IPS-18a (cell line): Measurements from ENCODE around the gene KCNQ1.

Experiments used
- H3K27ac ChIP-seq: one replicate; pipeline ENCODE4 v1.5.1; 2013; ENCODE audit warnings: low read length
- H3K27me3 ChIP-seq: one replicate; pipeline ENCODE4 v1.6.1; 2013; ENCODE audit warnings: mild to moderate bottlenecking, low read length; ENCODE audit not compliant: control insufficient read depth, insufficient read depth
- H3K36me3 ChIP-seq: one replicate; pipeline ENCODE4 v1.6.1; 2013; ENCODE audit warnings: low read depth, low read length; ENCODE audit not compliant: control insufficient read depth
- H3K4me1 ChIP-seq: one replicate; pipeline ENCODE4 v1.6.1; 2013; ENCODE audit warnings: low read depth, low read length; ENCODE audit not compliant: control insufficient read depth
- H3K4me3 ChIP-seq: one replicate; pipeline ENCODE4 v1.5.1; 2013; ENCODE audit warnings: low read length
- H3K9ac ChIP-seq: one replicate; pipeline ENCODE4 v1.6.1; 2013; ENCODE audit warnings: mild to moderate bottlenecking, low read length, moderate library complexity
- H3K9me3 ChIP-seq: one replicate; pipeline ENCODE4 v1.6.1; 2013; ENCODE audit warnings: low read depth, low read length; ENCODE audit not compliant: control insufficient read depth

KCNQ1 gene

GRCh38 chr11:2800655-2801531 is 356.1 kb downstream of the KCNQ1 start:
- Histone ChIP-seq H3K4me3 (no peak overlapping the region), H3K9ac (no peak overlapping the region), H3K27ac (no peak overlapping the region), H3K36me3 (no peaks in the 10 kb centered on the region), H3K4me1 (no peaks in the 10 kb centered on the region), H3K9me3 (no peaks in the 10 kb centered on the region), H3K27me3 (peaks cover 9% of the 10 kb centered on the region)

GRCh38 chr11:2801711-2802388 is 357.0 kb downstream of the KCNQ1 start:
- Histone ChIP-seq H3K9me3 (no peaks in the 10 kb centered on the region), H3K27me3 (peaks cover 15% of the 10 kb centered on the region), H3K4me3 (no peak overlapping the region), H3K4me1 (no peaks in the 10 kb centered on the region), H3K27ac (no peak overlapping the region), H3K36me3 (no peaks in the 10 kb centered on the region), H3K9ac (no peak overlapping the region)

- Histone ChIP-seq H3K9ac (no peak overlapping the region), H3K4me1 (no peaks in the 10 kb centered on the region), H3K4me3 (no peak overlapping the region), H3K36me3 (no peaks in the 10 kb centered on the region), H3K27ac (no peak overlapping the region), H3K9me3 (no peaks in the 10 kb centered on the region), H3K27me3 (peaks cover 15% of the 10 kb centered on the region)
Measured at GRCh38 chr11:2802389-2803185, 357.8 kb downstream of the KCNQ1 start.

GRCh38 chr11:2803186-2804091 is 358.6 kb downstream of the KCNQ1 start:
- H3K9ac ChIP-seq = no peak overlapping the region
- H3K4me1 ChIP-seq = no peaks in the 10 kb centered on the region
- H3K4me3 ChIP-seq = no peak overlapping the region
- peaks cover 18% of the 10 kb centered on the region for H3K27me3 ChIP-seq
- H3K27ac ChIP-seq = no peak overlapping the region
- no peaks in the 10 kb centered on the region for H3K9me3 ChIP-seq
- no peaks in the 10 kb centered on the region for H3K36me3 ChIP-seq

GRCh38 chr11:2804189-2804588 is 359.4 kb downstream of the KCNQ1 start:
- no peak overlapping the region for H3K27ac ChIP-seq
- peaks cover 26% of the 10 kb centered on the region for H3K27me3 ChIP-seq
- H3K4me3 ChIP-seq = no peak overlapping the region
- no peaks in the 10 kb centered on the region for H3K36me3 ChIP-seq
- H3K4me1 ChIP-seq = no peaks in the 10 kb centered on the region
- no peaks in the 10 kb centered on the region for H3K9me3 ChIP-seq
- H3K9ac ChIP-seq = no peak overlapping the region

GRCh38 chr11:2804701-2805387 is 360.0 kb downstream of the KCNQ1 start:
- Histone ChIP-seq H3K36me3 (no peaks in the 10 kb centered on the region), H3K27ac (no peak overlapping the region), H3K27me3 (peaks cover 32% of the 10 kb centered on the region), H3K4me1 (no peaks in the 10 kb centered on the region), H3K9ac (no peak overlapping the region), H3K9me3 (no peaks in the 10 kb centered on the region), H3K4me3 (no peak overlapping the region)

- Histone ChIP-seq H3K27ac (no peak overlapping the region), H3K27me3 (peaks cover 39% of the 10 kb centered on the region), H3K4me1 (no peaks in the 10 kb centered on the region), H3K4me3 (no peak overlapping the region), H3K9ac (no peak overlapping the region), H3K9me3 (no peaks in the 10 kb centered on the region), H3K36me3 (no peaks in the 10 kb centered on the region)
Measured at GRCh38 chr11:2805388-2806056, 360.7 kb downstream of the KCNQ1 start.

- Histone ChIP-seq H3K36me3 (no peaks in the 10 kb centered on the region), H3K27me3 (peaks cover 42% of the 10 kb centered on the region), H3K4me1 (no peaks in the 10 kb centered on the region), H3K27ac (no peak overlapping the region), H3K4me3 (no peak overlapping the region), H3K9ac (no peak overlapping the region), H3K9me3 (no peaks in the 10 kb centered on the region)
Measured at GRCh38 chr11:2806351-2807024, 361.7 kb downstream of the KCNQ1 start.

- H3K4me1 ChIP-seq = peaks cover 3% of the 10 kb centered on the region
- peaks cover 46% of the 10 kb centered on the region for H3K27me3 ChIP-seq
- no peaks in the 10 kb centered on the region for H3K9me3 ChIP-seq
- no peak overlapping the region for H3K9ac ChIP-seq
- H3K36me3 ChIP-seq = no peaks in the 10 kb centered on the region
- H3K4me3 ChIP-seq = no peak overlapping the region
- no peak overlapping the region for H3K27ac ChIP-seq
Measured at GRCh38 chr11:2807025-2807681, 362.3 kb downstream of the KCNQ1 start.
